ENCODE data around the gene COL17A1.

GRCh38 chr10:103991393-103992128, 94.1 kb downstream of the COL17A1 start:
- TF ChIP-seq EP300 (IDR thresholded peaks at IDR 0.05): no peak
- no peak for TF ChIP-seq CTCF (IDR thresholded peaks at IDR 0.05)
- no peak for TF ChIP-seq POLR2A (IDR thresholded peaks at IDR 0.05)
